ENCODE results near the gene DISC1.
"Not testable (repeated sequence)": the region's sequence is repeated elsewhere in the genome, so short reads cannot be mapped to it uniquely, and the experiment has no call there.

DISC1 gene

DNA sequence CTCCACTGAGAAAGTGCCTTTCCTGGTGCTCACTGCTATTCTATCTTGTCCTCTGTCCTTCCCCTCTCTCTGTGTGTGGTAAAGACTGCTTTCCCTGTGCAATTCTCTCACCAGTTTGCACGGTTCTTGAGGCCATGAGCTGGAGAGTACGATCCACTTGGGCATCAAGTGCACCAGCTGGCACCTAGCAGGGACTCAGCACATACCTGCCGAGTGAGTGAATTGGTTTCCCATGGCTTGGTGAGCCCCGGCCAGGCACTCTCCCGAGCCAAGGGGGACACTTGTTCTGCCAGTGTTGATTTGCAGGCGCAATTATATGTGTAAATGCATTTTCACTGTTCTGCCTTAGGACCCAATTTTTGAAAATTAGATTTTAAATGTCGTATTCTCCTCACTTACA, 313.5 kb downstream of the DISC1 start:
- DNase-seq = no peak

DNA sequence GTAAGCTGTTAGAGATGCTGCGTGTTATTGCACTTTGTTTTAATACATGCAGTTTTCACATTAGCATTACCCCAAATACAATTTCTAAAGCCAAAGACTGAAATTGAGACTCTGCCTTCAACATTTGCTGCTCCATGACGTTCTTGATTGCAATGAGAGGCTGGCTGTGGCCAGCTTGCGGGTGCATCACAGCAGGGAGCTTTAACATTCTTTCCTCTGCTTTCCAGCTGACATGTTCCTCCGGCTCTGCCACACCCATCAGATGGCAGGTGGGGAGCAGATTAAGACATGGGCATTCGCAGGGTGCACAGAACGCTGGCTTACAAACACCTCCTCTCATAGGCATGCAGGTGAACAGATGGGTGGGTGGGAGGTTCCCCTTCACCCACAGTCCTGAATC, 314.1 kb downstream of the DISC1 start:
- DNase-seq = no peak

DNA sequence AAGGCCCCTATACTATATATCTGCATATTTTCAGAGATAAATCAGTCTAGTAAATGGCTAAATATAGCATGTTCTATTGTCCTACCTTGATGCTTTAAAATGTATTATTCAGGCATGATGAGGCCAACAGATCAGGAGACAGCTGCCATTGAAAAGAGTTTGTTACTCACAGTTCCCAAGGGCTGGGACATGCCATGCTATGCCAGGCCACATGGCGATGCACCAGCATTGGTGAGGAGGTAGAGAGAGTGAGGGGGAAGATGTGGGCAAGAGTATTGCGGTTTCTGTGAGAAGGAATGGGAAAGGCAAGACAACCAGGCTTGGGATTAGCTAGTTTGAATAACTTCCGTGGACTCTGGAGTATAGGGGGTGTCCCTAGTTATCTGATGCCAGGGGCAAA, 316.5 kb downstream of the DISC1 start:
- no peak for DNase-seq

DNA sequence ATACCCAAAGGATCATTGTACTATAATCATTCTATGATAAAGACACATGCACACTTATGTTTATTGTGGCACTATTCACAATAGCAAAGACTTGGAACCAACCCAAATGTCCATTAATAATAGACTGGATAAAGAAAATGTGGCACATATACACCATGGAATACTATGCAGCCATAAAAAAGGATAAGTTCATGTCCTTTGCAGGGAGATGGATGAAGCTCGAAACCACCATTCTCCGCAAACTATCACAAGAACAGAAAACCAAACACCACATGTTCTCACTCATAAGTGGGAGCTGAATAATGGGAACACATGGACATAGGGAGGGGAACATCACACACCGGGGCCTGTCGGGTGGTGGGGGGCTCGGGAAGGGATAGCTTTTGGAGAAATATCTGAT, 321.5 kb downstream of the DISC1 start:
- not testable (repeated sequence) for DNase-seq

DNA sequence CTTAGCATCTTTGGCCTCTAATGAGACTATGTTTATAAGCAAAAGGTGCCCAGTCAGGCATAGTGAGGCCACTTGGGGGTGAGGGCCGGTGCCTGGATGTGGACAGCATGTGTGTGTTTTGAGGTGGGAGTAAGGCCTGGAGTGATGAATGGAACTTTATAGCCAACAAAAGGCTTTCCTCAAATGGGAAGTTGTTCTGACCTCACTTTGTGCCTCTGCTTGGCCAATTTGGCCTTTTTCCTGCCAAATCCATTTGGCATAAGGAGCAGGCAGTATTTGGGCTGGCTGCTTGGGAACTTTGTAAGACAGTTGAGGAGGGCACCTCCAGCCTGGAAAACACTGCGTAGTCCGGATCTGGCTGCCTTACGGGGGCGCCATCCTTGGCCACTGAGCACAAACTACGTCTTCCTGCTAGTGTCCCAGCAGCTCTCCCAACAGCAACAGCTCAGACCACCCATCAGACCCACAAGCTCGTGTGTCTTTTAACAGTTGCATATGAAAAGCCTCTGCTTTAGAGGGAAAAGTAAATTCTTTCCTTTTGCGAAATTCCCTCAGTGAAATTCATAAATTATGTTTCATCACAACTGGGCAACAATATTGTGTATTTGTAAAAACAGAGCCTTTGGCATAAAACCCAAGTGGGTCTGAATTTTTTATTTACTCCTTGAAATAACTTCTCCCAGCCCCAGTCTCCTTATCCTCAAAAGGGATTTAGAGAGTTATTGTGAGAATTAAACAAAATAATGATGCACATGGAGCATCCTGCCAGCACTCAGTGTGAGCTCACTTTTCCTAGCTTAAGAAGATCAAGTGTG, 322.9 kb downstream of the DISC1 start:
- no peak for DNase-seq

DNA sequence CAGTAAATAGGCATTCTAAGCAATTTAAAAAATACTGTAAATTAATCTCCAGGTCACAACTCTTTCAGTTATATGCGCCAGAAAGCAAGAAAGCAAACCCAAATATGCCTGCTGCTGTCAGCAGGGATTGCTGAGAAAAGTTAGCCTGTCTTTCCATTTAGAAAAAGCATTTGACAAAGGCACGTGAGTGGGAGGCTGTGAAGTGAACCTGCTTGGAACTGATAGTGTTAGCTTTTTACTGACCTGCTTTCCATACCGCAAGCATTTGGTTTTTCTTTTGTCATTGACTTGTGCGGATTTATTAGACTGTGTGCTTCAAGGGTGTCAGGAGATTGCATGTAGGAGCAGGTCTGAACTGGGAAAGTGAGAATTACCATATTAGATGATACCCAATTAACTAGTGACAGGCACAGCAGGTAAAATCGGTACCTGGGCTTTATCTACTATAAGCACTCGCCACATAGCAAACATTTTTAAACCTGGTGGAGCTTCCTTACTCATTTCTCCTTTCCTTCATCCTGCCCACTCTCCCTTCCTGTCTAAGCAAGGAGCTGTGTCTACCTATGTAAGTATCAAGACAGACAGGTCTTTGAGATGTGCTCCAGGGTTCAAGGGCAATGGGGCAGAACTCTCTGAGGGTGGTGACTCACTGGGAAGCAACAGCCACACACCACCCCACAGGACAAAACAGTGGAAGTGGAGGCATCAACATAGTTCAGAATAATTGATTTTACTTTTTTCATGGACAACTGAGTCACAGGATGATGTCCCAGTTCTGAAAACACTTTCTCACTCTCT, 323.9 kb downstream of the DISC1 start:
- no peak for DNase-seq

DNA sequence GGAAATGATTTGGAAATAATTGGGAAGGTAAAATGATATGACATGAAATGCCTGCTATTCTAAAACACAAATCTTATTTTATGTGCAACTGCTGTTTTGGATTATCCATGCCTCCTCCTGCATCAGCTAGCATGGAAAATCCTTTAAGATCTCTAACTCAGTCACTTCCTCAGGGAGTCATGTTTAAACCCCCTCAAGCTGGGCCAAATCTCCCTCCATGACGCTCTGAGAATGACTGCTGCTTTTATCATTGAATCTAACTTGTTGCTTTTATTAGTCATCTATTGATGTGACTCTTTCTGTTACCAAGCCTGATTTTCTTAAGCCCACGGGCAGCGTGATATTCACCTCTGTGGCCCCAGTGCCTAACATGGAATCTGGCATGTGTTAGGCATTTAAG, 324.8 kb downstream of the DISC1 start:
- no peak for DNase-seq

DNA sequence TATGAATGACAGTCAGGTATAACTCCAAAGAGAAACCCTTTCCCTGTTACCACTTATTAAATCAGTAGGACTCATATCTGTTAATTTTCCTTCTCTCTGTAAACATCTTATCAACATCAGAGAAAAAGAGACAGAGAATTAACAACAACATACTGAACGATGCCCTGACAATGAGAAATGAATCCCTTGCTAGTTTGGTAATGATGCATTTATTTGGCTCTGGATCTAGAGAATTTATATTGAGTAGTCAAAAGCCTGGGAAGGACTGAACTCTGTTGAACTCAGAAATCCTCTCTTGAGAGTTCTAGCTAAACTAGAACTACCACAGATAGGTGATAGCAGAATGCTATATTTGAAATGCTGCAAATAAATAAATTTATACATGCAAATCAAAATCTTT, 325.6 kb downstream of the DISC1 start:
- DNase-seq = no peak

DNA sequence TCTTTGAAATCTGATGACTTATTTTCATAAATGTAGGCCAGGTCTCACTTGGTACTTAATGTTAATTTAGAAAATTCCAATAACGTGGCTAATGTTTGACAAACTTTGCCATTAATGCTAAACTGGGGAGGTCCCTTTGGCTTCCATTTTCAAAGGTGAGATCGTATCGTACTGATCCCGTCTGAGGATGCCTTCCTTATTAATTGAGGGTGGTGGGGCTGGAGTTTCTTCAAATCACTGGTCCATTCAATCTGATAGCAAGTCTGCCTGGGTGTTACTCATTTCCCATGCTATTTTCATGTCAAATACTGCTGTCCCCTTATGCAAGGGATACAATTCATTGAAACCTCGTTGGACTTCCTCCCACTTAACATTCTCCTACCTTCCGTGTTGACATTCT, 327.1 kb downstream of the DISC1 start:
- no peak for DNase-seq

DNA sequence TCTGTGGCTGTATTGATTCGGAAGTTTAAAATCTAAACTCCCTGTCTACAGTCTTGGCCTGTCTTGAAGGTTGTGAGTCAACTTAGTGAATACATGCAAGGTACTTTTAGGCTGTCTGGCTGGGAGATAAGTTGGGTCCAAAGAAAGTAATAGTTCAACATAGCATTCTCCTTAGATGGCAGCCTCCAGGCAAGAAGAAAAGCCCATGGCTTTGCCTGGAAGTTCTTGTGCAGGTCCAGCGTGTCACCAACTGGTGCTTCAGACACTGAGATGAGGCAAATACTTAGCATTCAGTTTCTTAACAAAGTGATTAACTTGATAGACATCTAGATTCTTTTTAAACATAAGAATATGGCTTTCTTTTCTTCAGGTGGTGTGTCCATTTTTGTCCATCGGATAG, 328.2 kb downstream of the DISC1 start:
- DNase-seq = no peak

DNA sequence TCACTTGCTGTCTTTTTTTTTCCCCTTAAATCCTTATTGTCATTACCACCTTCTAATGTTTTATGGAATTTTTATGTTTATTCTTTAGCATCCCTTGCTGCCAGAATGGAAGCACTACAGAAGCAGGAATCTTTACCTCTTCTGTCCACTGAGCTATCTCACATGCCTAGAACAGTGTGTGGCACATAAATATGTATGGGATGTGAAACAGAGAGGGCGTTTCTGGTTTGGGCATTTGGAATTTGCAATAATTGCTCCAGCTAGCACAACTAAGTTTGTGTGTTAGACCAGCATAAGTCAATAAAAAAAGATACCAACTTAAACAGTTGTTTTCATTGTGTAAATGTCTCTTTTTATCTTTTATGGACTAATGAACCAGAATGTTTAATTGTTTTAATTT, 330.8 kb downstream of the DISC1 start:
- DNase-seq = no peak

DNA sequence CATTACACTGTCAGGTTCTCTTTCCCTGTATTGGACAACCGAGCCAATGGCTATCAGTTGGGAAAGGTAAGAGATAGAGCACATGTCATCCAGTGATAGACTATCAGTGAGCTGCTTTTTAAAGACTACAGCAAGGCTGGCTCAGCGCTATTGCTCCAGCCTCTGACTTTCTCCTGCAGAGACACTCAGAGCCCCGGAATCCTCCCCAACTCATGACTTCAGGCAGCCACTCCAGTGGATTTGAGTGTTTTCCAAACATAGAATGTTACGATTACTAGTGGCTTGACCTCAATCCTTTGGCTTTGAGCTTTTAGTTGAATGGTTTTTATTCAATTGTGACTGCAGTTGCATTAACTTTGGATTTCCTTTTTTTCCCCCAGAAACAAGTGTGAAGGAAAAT, 331.9 kb downstream of the DISC1 start:
- no peak for DNase-seq

DNA sequence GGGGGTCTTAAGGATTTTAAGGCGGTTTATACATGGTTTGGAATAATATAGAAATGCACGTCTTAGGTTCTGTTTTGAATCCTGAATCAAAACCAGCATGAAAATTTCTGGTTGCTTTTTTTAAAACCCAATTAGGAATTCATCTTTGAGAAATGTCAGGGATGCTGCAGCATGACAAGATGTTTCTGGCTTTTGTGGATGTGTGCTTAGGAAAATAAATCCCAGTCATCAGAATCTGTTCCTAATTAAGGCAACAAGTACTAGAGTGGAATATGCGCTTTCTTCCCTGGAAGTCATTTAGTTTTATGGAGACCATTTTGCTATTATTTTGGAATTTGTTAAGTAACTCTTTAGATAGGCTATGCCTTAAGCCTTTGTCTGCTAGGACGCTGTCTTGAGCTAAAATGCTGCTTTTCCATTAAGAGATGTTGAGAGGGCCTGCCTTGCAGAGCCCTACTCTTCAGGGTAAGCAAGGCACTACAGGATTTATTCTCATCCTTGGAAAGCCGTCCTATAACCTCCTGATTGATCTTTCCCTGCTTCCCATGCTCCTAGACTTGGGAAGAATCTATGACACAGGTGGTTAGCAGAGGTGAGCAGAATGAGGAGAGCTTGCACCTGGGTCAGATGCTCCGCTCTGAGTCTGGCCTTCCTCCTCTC, 332.8 kb downstream of the DISC1 start:
- DNase-seq = no peak

DNA sequence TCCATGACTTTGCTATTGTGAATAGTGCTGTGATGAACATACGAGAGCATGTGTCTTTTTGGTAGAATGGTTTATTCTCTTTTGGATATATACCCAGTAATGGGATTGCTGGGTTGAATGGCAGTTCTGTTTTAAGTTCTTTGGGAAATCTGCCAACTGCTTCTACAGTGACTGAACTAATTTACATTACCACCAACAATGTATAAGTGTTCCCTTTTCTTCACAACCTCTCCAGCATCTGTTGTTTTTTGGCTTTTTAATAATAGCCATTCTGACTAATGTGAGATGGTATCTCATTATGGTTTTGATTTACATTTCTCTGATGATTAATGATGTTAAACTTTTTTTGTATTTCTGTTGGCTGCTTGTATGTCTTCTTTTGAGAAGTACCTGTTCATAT, 335.2 kb downstream of the DISC1 start:
- peak; percentile 13 for DNase-seq

DNA sequence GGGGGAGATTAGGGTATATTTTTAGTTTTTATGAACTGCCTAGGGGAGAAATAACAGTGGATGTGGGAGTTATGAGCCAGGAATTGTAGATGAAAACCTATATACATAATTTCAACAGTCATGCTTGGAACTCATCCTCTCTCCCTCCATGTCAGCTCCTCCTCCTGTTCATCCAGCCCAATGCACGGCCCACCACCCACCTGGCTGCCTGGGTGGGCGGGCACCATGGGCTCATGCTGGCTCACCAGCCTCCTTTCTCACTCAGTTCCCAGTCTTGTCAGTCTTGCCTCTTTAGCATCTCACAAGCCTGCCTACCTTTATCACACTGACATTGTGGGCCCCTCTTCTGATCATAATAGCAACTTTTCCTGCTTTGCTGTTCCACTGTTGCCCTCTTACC, 336.0 kb downstream of the DISC1 start:
- DNase-seq = no peak

DNA sequence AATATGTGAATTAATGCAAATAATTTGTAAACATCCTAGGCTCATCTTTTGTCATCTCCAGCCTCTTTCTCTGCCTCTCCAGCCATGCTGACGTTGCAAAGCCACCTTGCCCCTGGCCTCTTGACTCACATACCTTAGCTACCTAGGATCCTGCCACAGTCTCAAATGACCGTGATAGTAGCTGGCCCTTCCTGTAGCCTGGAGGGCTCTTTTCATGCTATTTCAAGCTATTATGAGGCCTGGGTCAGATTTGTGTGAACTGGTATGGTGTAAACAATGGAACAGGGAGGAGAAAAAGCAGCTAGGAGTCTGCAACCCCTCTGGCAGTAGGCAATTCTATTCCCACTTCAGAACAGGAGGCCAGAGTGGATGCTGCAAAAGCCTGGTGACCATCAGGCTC, 337.7 kb downstream of the DISC1 start:
- DNase-seq = no peak

DNA sequence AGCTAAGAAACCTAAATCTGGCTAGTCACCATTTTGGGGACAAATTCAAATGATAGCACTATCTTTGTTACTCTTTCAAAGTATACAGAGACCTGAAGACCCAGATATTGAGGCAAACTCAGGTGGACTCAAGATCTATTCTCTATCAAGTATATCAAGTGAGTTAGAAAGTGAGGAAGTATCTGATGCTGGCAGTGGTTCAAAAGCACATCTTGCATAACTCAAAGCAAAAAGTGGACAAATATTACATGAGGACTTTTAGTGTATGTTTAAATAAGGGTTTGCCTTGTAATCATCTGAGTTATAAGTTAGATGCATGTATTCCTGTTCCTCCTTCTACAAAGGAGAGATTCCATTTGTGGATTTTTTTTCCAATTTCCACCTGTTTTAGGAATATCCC, 338.4 kb downstream of the DISC1 start:
- DNase-seq = no peak

DNA sequence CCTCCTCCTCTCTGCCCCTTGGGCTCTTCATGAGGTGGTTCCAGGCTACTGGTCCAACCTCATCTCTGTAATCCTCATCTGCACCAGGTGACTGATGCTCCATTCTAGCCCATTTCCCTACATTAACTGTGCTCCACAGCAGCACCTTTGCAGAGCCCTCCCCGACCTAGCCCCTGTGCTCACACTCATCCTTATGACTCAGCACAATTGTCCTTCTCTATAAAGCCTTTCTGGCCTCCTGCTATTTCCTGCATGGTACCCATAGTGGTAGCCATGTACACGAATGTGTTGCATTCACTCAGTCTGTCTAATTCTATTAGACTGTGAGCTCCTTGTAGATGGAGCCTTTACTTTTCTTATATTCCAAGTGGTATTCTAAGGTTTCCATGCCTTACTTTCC, 339.0 kb downstream of the DISC1 start:
- DNase-seq = no peak

DNA sequence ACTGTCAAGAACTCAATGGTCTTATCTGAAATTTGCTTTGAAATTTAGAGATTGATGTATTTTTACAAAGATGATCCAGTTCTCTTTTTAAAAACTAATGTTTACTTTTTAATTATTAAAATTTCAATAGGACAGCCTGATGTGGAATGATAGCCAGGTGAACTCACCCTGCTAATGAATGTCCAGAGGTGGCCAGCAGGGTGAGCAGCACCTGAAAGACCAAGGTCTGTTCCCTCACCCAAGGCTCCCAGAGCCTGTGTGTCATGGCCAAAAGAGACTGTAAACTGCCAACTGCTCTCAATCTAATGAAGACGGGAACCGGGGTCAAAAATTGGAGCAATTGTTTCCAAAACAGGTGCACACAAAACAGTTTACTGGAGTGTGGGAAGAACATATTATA, 340.4 kb downstream of the DISC1 start:
- no peak for DNase-seq

DNA sequence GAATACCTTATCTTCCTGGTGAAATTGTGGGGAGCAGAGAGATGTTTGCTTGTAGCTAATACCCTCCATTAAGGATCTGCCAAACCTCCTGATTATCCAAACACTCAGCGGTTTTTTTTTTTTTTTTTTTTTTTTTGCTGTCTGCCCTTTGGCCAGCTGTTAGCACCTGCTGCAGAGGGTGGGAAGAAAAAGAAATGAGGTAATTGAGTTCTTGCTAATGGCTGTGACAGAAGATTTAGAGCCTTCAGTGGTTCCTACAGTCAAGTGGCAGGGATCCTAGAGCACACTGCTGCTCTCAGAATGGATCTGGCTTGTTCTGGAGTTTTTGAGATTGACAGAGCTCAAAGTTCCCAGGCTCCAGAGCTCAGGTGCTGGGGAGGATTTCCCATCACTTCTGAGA, 342.5 kb downstream of the DISC1 start:
- DNase-seq = no peak

DNA sequence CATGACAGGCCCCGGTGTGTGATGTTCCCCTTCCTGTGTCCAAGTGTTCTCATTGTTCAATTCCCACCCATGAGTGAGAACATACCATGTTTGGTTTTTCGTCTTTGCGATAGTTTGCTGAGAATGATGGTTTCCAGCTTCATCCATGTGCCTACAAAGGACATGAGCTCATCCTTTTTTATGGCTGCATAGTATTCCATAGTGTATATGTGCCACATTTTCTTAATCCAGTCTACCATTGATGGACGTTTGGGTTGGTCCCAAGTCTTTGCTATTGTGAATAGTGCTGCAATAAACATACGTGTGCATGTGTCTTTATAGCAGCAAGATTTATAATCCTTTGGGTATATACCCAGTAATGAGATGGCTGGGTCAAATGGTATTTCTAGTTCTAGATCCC, 343.2 kb downstream of the DISC1 start:
- DNase-seq = not testable (repeated sequence)

DNA sequence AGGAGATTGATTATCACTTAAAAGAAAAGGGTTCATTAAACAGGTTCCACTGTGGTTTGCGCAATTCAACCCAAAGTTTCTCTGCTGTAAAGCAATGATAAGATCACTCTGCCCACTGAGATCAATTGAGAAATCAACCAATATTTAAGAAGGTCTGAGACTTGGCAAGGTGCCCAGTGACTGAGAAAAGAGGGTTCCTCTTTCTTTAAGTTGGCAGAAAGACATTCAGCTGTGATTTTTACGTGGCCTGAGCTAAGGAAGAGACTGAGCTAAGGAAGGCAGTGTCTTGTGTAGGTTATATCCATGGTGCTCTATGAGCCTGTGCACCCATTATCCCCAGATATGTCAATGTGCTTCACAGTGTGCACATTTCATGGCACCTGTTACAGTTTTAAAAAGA, 344.1 kb downstream of the DISC1 start:
- DNase-seq = no peak

DNA sequence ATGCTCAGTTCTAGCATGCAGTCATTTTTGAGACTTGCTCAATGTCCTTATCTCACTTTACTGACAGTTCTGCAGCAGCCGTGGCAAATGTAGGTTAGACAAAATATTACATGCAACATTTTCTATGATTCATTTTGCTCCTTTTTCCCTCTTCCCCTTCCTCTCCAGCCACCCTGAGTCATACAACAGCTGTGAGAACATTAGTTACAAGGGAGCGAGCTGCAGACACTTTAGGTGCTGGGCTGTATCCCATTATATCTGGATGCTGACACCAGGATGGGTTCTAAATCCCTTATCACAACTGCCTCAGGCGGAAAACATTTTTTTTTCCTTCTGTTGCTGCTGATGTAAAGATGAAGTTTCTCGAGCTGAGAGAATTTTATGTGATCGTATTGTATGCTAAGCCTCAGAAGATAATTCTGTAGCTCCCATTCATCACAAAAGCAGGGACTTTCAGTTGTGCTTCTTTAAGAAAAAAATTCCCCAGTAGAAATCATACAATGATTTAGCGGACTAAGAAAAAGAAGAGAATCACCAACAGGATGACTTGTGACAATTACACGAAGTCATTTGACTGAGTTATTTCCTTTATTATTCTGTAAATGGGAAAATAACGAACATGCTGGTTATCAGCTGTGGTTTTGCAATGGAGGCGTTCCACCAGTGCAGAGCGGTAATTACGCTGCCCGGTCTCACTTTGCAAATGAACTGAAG, 345.0 kb downstream of the DISC1 start:
- no peak for DNase-seq

DNA sequence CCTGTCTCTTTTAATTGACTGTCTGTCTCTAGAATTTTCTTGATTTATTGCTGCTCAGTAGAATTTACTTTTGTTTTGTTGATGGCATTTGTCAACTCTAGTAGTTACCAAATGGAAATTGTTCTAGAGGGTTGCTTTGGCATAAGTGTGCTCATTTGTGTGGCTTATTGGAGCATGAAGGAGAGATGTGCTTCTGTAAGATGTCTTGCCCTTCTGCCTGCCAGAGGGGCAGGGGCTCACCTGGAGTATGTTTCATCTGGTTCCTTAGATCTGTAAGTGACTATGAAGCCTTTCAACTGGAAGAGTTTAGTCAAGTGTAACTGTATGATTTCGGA, 345.5 kb downstream of the DISC1 start:
- no peak for DNase-seq

Data from NCI-H2081 treated with DMSO at 0.1 percent for 48 hours (cell line).